ENCODE data around the gene TMCC1. TPM values are rescaled to one million over a fixed set of nuclear protein-coding genes. Genes with fewer than 3 reads are reported as not detected.

TMCC1 gene
- total RNA-seq: 10 to 100 TPM; 24.3 to 41.7 (median 31.1) TPM

DNA sequence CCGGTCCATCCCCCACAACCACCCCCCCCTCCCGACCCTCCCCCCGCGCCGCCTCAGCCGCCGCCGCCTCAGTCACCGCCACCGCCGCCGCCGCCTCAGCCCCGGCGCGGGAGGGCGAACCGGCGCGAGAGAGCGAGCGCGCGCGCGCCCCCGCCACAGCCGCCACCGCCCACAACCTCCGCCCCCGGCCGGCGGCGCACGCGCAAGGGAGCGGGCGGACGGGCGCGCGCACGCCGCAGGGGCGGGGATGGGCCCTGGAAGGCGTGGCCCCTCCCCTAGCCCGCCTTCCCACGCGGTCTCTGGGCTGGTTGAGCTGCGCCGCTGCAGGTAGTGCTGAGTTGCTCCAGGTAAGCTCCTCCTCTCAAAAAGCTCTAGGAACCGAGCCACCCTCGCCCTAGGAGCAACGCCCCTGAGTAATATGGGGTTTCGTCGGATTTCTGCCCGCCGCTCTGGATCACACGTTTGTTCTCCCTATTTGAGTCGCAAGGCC lies at the start of gene TMCC1:
Gene TMCC1 (minus strand): TSS at position 131 of the 490 bp plus-strand sequence.
- Histone ChIP-seq H3K36me3 (no peaks in the 10 kb centered on the region), H3K9me3 (no peaks in the 10 kb centered on the region), H3K4me3 (replicated peaks in 1 of 3) (peak within 1 kb of the TSS; percentile 83 to 94 (median 89)), H3K4me1 (peaks cover 17 to 40% of the 10 kb centered on the region in 2 donors), H3K27ac (peak within 1 kb of the TSS; percentile 90 to 97 (median 94)), H3K27me3 (no peaks in the 10 kb centered on the region)
- intact Hi-C loops (cut with DNase I): no loop called here
- WGBS, 2 donors: 2% methylated on average over 10 to 13 of the region's 60 CpGs
- TF ChIP-seq, protein P1, sequence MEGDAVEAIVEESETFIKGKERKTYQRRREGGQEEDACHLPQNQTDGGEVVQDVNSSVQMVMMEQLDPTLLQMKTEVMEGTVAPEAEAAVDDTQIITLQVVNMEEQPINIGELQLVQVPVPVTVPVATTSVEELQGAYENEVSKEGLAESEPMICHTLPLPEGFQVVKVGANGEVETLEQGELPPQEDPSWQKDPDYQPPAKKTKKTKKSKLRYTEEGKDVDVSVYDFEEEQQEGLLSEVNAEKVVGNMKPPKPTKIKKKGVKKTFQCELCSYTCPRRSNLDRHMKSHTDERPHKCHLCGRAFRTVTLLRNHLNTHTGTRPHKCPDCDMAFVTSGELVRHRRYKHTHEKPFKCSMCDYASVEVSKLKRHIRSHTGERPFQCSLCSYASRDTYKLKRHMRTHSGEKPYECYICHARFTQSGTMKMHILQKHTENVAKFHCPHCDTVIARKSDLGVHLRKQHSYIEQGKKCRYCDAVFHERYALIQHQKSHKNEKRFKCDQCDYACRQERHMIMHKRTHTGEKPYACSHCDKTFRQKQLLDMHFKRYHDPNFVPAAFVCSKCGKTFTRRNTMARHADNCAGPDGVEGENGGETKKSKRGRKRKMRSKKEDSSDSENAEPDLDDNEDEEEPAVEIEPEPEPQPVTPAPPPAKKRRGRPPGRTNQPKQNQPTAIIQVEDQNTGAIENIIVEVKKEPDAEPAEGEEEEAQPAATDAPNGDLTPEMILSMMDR (IDR thresholded peaks at IDR 0.05): no peak
- peak in 1 of 2 donors; percentile 74 for TF ChIP-seq POLR2A (IDR thresholded peaks at IDR 0.05)
- peak; percentile 92 to 93 for DNase-seq

DNA sequence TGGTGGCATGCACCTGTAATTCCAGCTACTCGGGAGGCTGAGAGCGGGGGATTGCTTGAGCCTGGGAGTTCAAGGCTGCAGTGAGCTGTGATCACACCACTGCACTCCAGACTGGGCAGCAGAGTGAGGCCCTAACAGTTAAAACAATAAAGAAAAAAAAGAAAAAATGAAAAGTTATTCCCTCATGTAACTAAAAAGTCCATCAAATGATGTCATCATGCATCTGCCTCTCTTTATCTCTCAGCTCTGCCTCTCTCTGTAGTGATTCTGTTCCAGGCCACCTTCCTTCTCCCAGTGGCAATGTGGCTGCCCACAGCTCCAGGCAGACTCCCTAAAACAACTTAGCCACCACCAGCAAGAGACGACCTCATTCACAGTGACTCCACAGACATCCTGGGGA lies 49.5 kb upstream of the TMCC1 start:
- DNase-seq: no peak
- Histone ChIP-seq H3K27ac (no peak overlapping the region), H3K4me1 (no peaks in the 10 kb centered on the region), H3K36me3 (no peaks in the 10 kb centered on the region), H3K4me3 (replicated peaks in 1 of 3) (no peak overlapping the region), H3K9me3 (no peaks in the 10 kb centered on the region), H3K27me3 (no peaks in the 10 kb centered on the region)
- intact Hi-C loops (cut with DNase I): loop anchor here (10.0 kb wide), 1 partner anchor 152 kb away; no protein-coding TSS in a partner anchor
- WGBS, 2 donors: 86 to 87% methylated on average over 3 of the region's 3 CpGs
- no peak for TF ChIP-seq POLR2A (IDR thresholded peaks at IDR 0.05)
- TF ChIP-seq, protein P1 (IDR thresholded peaks at IDR 0.05): no peak

DNA sequence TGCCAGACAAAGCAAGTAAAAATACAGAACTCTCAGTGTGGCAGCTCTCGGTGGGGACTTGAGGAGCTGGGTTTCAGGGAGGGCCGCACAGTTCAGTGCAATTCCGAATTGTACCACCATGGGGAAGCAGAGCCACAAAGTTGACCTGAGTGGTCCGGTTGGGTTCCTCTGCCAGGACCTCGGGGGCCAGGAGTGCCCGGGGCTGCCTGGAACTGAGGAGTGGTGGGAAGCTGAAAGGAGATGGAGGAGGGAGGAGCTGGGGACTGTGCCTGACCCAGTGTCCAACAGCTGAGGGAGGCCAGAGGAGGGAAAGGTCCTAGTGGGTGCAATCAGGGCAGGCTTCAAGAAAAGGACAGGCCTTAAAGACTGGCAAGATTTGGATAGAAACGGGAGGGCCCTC lies 48.8 kb upstream of the TMCC1 start:
- intact Hi-C loops (cut with DNase I): loop anchor here (10.0 kb wide), 1 partner anchor 153 kb away; no protein-coding TSS in a partner anchor
- WGBS, 2 donors: 11 to 20% methylated on average over 7 of the region's 7 CpGs
- peak; percentile 60 to 64 for DNase-seq
- Histone ChIP-seq H3K9me3 (no peaks in the 10 kb centered on the region), H3K4me3 (replicated peaks in 1 of 3) (no peak overlapping the region), H3K4me1 (no peaks in the 10 kb centered on the region), H3K27me3 (no peaks in the 10 kb centered on the region), H3K27ac (no peak overlapping the region), H3K36me3 (no peaks in the 10 kb centered on the region)
- TF ChIP-seq, protein P1 (IDR thresholded peaks at IDR 0.05): peak; percentile 34 to 79 (median 66)
- TF ChIP-seq POLR2A (IDR thresholded peaks at IDR 0.05): no peak

DNA sequence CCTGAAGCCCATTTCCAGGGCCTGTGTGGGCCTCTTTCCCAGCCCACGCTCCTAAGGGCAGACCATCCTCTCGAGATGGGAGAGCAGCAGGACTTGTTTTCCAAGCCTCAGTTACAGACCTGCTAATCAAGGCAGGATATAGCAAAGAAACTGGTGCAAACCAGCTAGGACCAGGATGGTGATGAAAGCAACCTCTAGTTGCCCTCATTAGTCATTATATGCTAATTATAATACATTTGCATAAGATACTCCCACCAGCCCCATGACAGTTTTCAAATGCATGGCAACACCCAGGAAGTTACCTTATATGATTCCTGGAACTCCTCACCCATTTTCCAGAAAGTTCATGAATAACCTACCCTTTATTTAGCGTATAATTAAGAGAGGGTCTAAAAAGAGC lies 46.6 kb upstream of the TMCC1 start:
- Histone ChIP-seq H3K4me1 (no peaks in the 10 kb centered on the region), H3K9me3 (no peaks in the 10 kb centered on the region), H3K36me3 (no peaks in the 10 kb centered on the region), H3K27me3 (no peaks in the 10 kb centered on the region), H3K4me3 (replicated peaks in 1 of 3) (no peak overlapping the region), H3K27ac (no peak overlapping the region)
- TF ChIP-seq, protein P1 (IDR thresholded peaks at IDR 0.05): no peak
- no peak for TF ChIP-seq POLR2A (IDR thresholded peaks at IDR 0.05)
- WGBS, 2 donors: 85 to 92% methylated on average over 3 of the region's 3 CpGs
- intact Hi-C loops (cut with DNase I): loop anchor here (10.0 kb wide), 1 partner anchor 155 kb away; no protein-coding TSS in a partner anchor
- DNase-seq: no peak

DNA sequence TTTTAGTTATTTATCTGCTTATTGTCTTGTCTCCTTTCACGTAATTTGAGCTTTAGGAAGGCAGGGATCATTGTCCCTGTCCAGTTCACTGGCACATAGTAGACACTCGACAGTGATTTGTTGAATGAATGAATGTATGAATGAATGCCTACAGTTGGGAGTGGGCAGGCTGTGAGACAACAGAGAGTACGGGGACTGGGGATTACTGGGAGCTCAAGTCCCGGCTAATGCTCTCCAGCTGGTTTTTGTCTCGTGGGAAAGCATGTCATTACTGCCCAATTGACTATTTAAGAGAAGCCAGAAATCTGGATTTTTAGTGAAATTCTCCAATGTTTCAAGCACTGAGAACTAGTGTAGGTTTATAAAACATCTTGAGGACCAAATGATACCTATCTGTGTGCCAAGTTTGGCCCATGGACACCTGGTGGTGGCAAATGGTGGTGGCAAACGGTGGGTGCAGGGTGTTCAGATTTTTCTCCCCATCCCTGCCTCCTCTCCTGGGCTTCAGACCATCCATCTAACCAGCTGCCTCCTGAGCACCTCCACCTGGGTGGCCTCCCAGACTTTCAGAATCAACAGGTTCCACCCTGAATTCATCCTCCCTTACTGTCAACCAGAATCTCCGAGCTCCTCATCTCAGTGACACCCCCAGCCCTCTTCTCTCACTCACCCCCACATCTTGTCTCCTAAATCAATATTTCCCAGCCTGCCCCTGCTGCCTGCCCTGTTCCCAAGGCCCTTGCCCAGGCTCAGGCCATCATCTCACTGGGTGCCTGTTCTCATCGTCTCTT lies 44.8 kb upstream of the TMCC1 start:
- DNase-seq: no peak

More for the DNA sequence above, 44.8 kb upstream of the TMCC1 start:
- Histone ChIP-seq H3K27ac (no peak overlapping the region), H3K9me3 (no peaks in the 10 kb centered on the region), H3K36me3 (no peaks in the 10 kb centered on the region), H3K4me3 (replicated peaks in 1 of 3) (no peak overlapping the region), H3K4me1 (no peaks in the 10 kb centered on the region), H3K27me3 (no peaks in the 10 kb centered on the region)
- TF ChIP-seq POLR2A (IDR thresholded peaks at IDR 0.05): no peak
- TF ChIP-seq, protein P1 (IDR thresholded peaks at IDR 0.05): no peak
- intact Hi-C loops (cut with DNase I): loop anchor here (5.0 to 10.0 kb wide), 2 partner anchors 111 to 434 kb away; no protein-coding TSS in a partner anchor
- WGBS, 2 donors: 82 to 87% methylated on average over 8 of the region's 8 CpGs

Measured in thyroid gland (tissue), 4 donors.